Endothelial cell of umbilical vein (primary cell): ENCODE measurements around the gene TYK2.

Source experiments
- CTCF ChIP-seq, 2 donors: IDR thresholded peaks; 1 replicate in 1 of 2; 2 replicates in 1 of 2; pipeline ENCODE4 v1.5.1; 2011; ENCODE audit warnings: low read length in 2 of 2, mild to moderate bottlenecking in 2 of 2, moderate library complexity in 2 of 2, control low read depth in 1 of 2, inconsistent platforms in 1 of 2, low read depth in 1 of 2; ENCODE audit not compliant: insufficient read depth in 1 of 2; ENCODE audit errors: extremely low read depth in 1 of 2
- EZH2 ChIP-seq: IDR thresholded peaks from 2 replicates; pipeline ENCODE4 v1.6.1; 2012; ENCODE audit warnings: borderline replicate concordance, low read depth, mild to moderate bottlenecking, moderate library complexity, low read length, inconsistent platforms; ENCODE audit not compliant: severe bottlenecking
- FOS ChIP-seq: IDR thresholded peaks from 2 replicates; pipeline ENCODE4 v1.6.1; 2011; ENCODE audit warnings: mild to moderate bottlenecking, low read length, moderate library complexity, borderline replicate concordance; ENCODE audit not compliant: insufficient read depth
- GATA2 ChIP-seq: IDR thresholded peaks from 2 replicates; pipeline ENCODE4 v1.7.0; 2011; ENCODE audit warnings: low read depth, mild to moderate bottlenecking, moderate library complexity, mixed read lengths, low read length; ENCODE audit not compliant: insufficient read length, insufficient read depth
- JUN ChIP-seq: IDR thresholded peaks from 2 replicates; pipeline ENCODE4 v1.6.1; 2011; ENCODE audit warnings: borderline replicate concordance, low read depth; ENCODE audit not compliant: insufficient read length, insufficient read depth
- MAX ChIP-seq: IDR thresholded peaks from 2 replicates; pipeline ENCODE4 v1.6.1; 2011; ENCODE audit not compliant: insufficient read depth, insufficient read length
- MYC ChIP-seq: IDR thresholded peaks from one replicate; pipeline ENCODE4 v1.6.1; 2011; ENCODE audit warnings: mild to moderate bottlenecking, low read depth, low read length
- POLR2A ChIP-seq: IDR thresholded peaks from 2 replicates; pipeline ENCODE4 v1.6.1; 2012; ENCODE audit warnings: low read depth, mild to moderate bottlenecking, control low read depth, low read length
- POLR2AphosphoS5 ChIP-seq: IDR thresholded peaks from 2 replicates; pipeline ENCODE4 v1.6.1; 2012; ENCODE audit warnings: low read depth, mild to moderate bottlenecking, control low read depth, low read length, moderate library complexity; ENCODE audit not compliant: insufficient read depth

GRCh38 chr19:10421240-10422045 is 41.1 kb upstream of the TYK2 start:
- TF ChIP-seq EZH2 (no peak), POLR2AphosphoS5 (no peak), CTCF (IDR thresholded peaks at IDR 0.05; ENCODE audit: extremely low read depth in 1 of 2, insufficient read depth in 1 of 2, low read depth in 1 of 2, low read length in 2 of 2) (peak in 1 of 2 donors; percentile 0), MAX (no peak), JUN (no peak), POLR2A (no peak), MYC (no peak), FOS (no peak), GATA2 (no peak)
